BJ (cell line): ENCODE results near the gene SCUBE2. TPM values are rescaled to one million over a fixed set of nuclear protein-coding genes. Genes with fewer than 3 reads are reported as not detected.
A peak's percentile ranks its signal among the peaks of the same experiment; 100 is the strongest.

Experiments used
- CTCF ChIA-PET: fragments of 350-600 bp; formaldehyde crosslinking; extraction: SDS; loops from one replicate; lab custom pipeline; 2021; ENCODE audit warnings: antibody characterized with exemption, inconsistent platforms; lab: Yijun Ruan, JAX
- POLR2A ChIA-PET: fragments of 300-600 bp; sonication (Branson Sonifier 250); formaldehyde crosslinking; extraction: SDS; loops from one replicate; lab custom pipeline; 2021; ENCODE audit warnings: antibody characterized with exemption; lab: Charles Lee
- DNase-seq: peaks from one replicate; pipeline ENCODE4 v3.0.0-alpha.2; 2011; ENCODE audit warnings: low read depth
- H3K27me3 ChIP-seq: 2 replicates; pipeline ENCODE4 v1.6.0; 2011; ENCODE audit warnings: low read length; ENCODE audit not compliant: control insufficient read depth, insufficient read depth
- H3K36me3 ChIP-seq: 2 replicates; pipeline ENCODE4 v1.5.1; 2011; ENCODE audit warnings: low read length; ENCODE audit not compliant: control insufficient read depth, insufficient read depth
- H3K4me3 ChIP-seq: 2 replicates; pipeline ENCODE4 v1.5.1; 2011; ENCODE audit warnings: low read depth, mild to moderate bottlenecking, control low read depth, low read length
- polyA plus RNA-seq: library from polyadenylated mRNA; depleted of rRNA; stranded (reverse); fragments of >200 nt; gene quantifications from 2 replicates; pipeline ENCODE4 v1.2.3, GENCODE V29; 2011
- TF ChIP-seq, protein P1 (sequence below): IDR thresholded peaks from 2 replicates; pipeline ENCODE4 v1.5.1; 2011; ENCODE audit warnings: low read depth, mild to moderate bottlenecking, control low read depth, inconsistent platforms, low read length, moderate library complexity; ENCODE audit not compliant: insufficient read depth

SCUBE2 gene
- polyA plus RNA-seq, 1 experiment = 1.4 TPM

DNA sequence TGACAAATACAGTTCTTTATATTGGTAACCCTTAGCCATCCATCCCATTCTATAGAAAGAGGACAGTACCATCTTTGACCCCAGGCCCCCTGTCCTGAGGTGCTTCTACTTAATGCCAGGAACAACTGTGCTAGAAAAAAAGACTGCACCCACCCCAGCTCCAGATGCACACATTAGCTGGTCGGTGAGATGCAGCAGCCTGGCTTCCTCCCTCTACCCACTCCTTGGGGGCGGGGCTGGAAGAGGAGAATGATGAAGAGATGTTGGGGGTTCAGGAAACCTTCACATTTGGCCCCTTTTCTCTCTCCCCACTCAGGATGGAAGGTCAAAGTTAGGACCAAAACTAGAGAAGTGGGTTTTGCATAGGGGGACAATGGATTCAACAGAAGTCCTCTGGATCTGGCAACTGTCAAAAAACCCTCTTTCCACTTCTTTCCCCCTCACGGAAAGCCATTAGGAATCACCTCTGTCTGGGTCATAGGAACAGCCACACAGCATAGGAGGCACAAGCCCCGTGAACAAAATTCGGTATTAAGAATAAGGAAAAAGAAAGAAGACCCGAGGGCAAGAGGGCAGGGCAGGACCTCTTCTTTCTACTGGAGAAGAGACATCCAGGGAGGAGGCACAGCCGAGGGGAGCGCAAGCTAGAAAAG lies 88.4 kb downstream of the SCUBE2 start:
- ChIA-PET CTCF (interaction anchor here (1.1 to 4.9 kb wide), 5 partner anchors 12 to 503 kb away, joined by 3 to 18 read pairs (median 3); no protein-coding TSS in a partner anchor), POLR2A (interaction anchor here (0.6 kb wide), 2 partner anchors 487 to 872 kb away, joined by 3 to 6 read pairs; no protein-coding TSS in a partner anchor)
- Histone ChIP-seq H3K27me3 (peaks cover 7% of the 10 kb centered on the region), H3K4me3 (peak overlapping the region; percentile 50), H3K36me3 (no peaks in the 10 kb centered on the region)
- DNase-seq = no peak
- TF ChIP-seq, protein P1, sequence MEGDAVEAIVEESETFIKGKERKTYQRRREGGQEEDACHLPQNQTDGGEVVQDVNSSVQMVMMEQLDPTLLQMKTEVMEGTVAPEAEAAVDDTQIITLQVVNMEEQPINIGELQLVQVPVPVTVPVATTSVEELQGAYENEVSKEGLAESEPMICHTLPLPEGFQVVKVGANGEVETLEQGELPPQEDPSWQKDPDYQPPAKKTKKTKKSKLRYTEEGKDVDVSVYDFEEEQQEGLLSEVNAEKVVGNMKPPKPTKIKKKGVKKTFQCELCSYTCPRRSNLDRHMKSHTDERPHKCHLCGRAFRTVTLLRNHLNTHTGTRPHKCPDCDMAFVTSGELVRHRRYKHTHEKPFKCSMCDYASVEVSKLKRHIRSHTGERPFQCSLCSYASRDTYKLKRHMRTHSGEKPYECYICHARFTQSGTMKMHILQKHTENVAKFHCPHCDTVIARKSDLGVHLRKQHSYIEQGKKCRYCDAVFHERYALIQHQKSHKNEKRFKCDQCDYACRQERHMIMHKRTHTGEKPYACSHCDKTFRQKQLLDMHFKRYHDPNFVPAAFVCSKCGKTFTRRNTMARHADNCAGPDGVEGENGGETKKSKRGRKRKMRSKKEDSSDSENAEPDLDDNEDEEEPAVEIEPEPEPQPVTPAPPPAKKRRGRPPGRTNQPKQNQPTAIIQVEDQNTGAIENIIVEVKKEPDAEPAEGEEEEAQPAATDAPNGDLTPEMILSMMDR = no peak

DNA sequence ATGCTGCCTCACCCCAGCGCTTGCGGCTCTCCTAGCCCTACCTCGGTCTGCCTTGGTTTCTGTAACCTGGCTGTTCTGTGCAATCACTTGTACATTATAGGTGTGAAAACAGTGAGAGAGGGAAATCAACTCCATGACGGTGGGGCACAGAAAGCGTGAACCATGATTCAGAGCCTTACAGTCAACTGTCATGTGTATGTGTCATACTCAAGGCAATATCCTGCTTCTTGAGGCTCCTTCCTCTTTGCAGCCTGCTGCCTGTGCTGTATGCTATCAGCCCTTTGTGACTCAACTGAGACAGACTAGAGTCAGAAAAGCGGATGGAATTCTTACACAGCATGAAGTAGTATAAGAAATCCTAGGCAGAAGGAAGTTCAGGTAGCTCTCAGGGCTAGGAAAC lies 89.7 kb downstream of the SCUBE2 start:
- ChIA-PET CTCF (interaction anchor here (1.2 to 4.9 kb wide), 3 partner anchors 14 to 136 kb away, joined by 3 to 18 read pairs (median 7); no protein-coding TSS in a partner anchor), POLR2A (no interaction called here)
- DNase-seq = no peak
- no peaks in the 10 kb centered on the region for H3K36me3 ChIP-seq
- H3K27me3 ChIP-seq = peaks cover 7% of the 10 kb centered on the region
- TF ChIP-seq, protein P1 = no peak
- no peak overlapping the region for H3K4me3 ChIP-seq

DNA sequence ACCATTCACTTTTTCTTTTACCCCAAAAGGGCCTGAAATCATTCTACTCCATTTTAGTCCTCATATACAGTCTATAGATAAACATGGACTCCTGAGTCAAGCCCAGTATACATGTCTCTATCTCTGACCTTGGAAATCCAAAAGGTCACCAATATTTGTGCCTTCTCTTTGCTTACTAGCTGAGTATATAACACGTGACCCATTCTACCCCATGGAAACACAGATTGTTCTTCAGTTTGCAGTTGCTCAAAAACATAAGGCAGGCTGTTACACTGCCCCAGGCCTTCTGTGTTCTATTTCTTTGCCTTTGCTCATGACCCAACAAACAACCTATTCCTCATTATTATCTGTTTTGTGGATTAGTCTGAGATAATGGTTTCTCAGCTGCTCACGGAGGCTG lies 93.4 kb downstream of the SCUBE2 start:
- TF ChIP-seq, protein P1 = no peak
- H3K36me3 ChIP-seq = no peaks in the 10 kb centered on the region
- POLR2A ChIA-PET = no interaction called here
- CTCF ChIA-PET = interaction anchor here (0.6 to 1.1 kb wide), 4 partner anchors 18 to 56 kb away, joined by 3 read pairs; no protein-coding TSS in a partner anchor
- DNase-seq = no peak
- no peak overlapping the region for H3K4me3 ChIP-seq
- no peaks in the 10 kb centered on the region for H3K27me3 ChIP-seq

DNA sequence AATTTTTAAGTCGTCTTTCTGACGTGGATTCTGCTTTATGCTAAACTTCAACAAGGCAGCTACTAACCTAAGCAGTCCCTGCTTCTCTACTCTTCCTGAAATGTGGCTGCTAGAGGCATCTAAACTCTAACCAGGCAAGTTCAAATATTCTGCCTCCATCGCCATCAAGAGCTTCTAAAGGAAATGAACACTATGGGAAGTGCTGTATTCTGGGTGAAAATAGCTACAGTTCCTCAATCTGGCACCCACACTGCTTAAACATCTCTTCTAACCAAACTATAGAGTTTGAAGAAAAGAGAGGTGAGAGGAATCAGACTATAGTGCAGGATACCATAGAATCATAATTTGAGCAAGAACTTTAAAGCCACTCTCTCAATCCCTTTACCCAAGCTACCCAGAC lies 93.9 kb downstream of the SCUBE2 start:
- no peaks in the 10 kb centered on the region for H3K27me3 ChIP-seq
- POLR2A ChIA-PET = no interaction called here
- CTCF ChIA-PET = interaction anchor here (0.7 to 1.1 kb wide), 4 partner anchors 18 to 765 kb away, joined by 3 read pairs; no protein-coding TSS in a partner anchor

DNA sequence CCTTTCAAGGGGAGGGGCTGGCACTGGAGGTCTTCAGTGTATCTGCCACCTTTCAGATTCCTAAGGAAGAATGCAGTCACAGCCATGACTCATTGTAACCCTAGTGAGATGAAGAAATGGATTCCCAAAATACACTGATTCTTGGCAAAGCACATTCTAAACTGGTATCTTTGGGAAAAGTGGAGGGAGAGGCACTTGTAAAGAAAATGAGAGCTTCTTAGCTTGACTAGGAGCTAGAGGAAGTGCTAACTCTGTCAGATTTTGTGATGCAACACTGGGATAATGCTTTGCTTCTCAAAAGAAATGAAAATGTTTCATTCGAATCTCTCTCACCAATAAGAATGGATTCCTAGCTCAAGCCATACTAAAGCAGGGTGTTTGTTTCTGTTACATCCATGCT lies 101.9 kb downstream of the SCUBE2 start:
- Histone ChIP-seq H3K27me3 (no peaks in the 10 kb centered on the region), H3K4me3 (no peak overlapping the region), H3K36me3 (no peaks in the 10 kb centered on the region)
- TF ChIP-seq, protein P1 = no peak
- POLR2A ChIA-PET = interaction anchor here (0.6 kb wide), 1 partner anchor 22 kb away, joined by 3 read pairs; no protein-coding TSS in a partner anchor
- DNase-seq = no peak
- CTCF ChIA-PET = no interaction called here

More for the DNA sequence above, 93.9 kb downstream of the SCUBE2 start:
- Histone ChIP-seq H3K4me3 (no peak overlapping the region), H3K36me3 (no peaks in the 10 kb centered on the region)
- DNase-seq = no peak
- TF ChIP-seq, protein P1 = no peak
